Glomerular visceral epithelial cell (primary cell): Measurements from ENCODE around the gene GUCY1A1.
A peak's percentile ranks its signal among the peaks of the same experiment; 100 is the strongest.

Experiments
- DNase-seq: peaks from one replicate; pipeline ENCODE4 v3.0.0-alpha.2; 2016; ENCODE audit errors: extremely low spot score

Gene GUCY1A1

DNA sequence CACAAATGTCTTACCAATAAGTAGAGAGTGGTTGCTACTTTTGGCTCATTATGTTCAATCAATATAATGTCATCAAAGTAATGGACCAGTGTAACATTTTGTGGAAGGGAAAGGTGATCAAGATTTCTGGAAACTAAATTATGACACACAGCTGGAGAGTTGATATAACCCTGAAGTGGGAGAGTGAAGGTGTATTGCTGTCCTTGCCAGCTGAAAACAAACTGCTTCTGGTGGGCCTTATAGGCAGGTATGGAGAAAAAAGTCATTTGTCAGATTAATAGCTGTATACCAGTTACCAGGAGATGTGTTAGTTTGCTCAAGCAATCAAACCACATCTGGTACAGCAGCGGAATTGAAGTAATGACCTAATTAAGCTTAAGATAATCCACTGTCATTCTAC is 74.9 kb downstream of the GUCY1A1 start:
- no peak for DNase-seq

GRCh38 chr4:155742310-155743015 is 75.8 kb downstream of the GUCY1A1 start:
- no peak for DNase-seq

GRCh38 chr4:155745984-155746383 is 79.3 kb downstream of the GUCY1A1 start:
- DNase-seq, result peak; percentile 76

DNA sequence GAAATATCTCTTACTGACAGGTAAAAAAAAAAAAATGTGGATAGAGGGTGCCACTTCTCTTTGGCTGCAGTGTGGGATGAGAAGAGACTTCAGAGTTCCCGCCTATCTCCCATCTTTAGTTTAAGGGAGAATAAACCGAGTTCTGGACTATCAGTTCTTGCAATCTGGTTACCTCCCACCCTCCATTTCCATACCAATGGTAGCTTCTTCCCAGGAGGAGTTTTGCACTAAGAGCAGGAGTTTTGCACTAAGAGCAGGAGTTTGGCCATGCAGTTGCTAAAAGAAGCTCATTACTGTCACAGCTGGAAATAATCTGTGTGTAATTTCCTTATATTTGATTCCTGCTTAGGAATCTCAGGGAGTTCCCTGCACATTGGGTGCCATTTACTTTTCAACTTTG is 81.4 kb downstream of the GUCY1A1 start:
- DNase-seq, result no peak

DNA sequence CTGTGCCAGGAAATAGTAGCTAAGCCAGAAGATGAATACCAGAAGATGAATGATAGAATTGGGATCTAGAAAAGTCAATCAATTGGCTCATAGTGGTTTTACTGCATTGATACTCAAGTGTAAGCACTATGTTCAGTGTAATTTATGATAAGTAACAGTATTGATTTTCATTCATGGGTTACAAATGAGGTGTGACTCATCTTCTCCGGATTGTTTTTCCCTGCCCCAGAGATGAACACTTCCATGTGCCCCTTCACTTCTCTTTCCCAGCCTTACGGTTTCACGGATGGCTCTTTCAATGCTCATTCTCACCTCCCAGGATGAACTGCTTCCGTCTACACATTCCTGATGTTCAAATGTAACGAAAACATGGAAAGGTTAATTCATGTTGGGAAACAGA is 82.4 kb downstream of the GUCY1A1 start:
- DNase-seq, result no peak

DNA sequence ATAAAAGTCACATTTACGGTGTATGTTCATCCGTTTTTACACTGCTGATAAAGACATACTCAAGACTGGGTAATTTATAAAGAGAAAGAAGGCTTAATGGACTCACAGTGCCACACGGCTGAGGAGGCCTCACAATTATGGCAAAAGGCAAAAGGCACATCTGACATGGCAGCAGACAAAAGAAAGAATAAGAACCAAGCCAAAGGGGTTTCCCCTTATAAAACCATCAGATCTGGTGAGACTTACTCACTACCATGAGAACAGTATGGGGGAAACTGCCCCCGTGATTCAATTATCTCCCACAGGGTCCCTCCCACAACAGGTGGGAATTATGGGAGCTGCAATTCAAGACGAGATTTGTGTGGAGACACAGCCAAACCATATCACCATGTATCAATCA is 84.9 kb downstream of the GUCY1A1 start:
- DNase-seq, result no peak

GRCh38 chr4:155757745-155758265 is 91.2 kb downstream of the GUCY1A1 start:
- DNase-seq, result no peak

GRCh38 chr4:155758481-155759371 is 92.1 kb downstream of the GUCY1A1 start, which contains the start of gene GUCY1B1:
Gene GUCY1B1 (plus strand): TSS chr4:155759021. CDS start chr4:155759141, 120 bp downstream.
- DNase-seq, result peak; percentile 96

DNA sequence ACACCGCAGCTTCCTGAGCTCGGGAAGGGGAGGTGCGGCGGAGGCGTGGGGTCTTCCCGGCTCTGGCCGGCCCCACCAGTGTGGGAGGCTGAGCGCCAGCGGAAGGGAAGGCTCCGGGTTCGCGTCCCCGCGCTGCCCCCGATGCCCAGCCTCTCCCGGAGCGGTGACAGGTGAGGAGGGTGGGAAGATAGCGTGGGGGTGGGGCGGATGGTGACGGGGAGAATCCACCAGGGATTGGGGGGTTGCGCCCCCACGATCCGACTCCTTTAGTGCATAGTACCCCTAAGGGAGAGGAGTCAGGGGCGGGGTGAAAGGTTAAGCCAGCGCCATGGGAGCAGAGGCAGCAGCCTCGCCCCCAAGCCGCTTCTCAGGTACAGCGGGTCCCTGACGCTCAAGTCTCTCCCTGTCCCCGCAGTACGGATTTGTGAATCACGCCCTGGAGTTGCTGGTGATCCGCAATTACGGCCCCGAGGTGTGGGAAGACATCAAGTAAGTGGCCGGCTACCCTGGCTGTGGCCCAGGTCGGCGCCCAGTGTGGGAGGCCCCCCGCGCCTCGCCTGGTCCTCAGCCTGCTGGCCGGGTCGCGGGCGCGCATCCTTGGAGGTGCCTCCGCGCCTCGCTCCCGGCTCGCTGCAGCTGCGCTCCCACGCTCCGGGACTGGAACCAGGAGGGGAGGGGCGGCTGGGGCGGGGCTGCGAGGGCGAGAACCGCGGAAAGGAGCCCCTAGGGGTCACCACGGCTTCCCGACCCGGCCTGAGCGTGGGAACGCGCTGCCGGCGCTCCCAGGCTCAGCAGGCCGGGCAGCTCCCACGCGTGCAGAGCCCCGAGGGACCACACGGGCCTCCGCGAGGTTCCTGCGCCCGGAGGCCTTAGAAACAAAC is 93.0 kb downstream of the GUCY1A1 start:
- DNase-seq, result peak; percentile 44

DNA sequence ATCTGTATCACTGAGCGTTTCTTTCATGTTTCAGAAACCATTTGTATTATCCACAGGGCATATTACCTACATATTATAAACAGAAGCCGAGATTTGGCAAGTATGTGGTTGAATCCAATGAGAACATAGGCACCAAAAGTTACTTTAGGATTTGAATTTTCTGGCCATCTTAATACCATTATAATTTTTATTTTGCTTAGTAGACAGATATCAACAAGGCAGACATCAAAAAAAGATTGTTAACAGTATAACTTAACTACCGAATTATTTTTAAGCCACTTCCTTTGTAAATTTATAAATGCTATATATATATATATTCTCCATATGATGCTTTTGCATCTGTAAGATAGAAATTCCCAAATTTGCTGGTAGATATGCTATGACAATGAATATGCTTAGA is 94.4 kb downstream of the GUCY1A1 start:
- no peak for DNase-seq

GRCh38 chr4:155761916-155762315 is 95.3 kb downstream of the GUCY1A1 start:
- DNase-seq, result peak; percentile 51

DNA sequence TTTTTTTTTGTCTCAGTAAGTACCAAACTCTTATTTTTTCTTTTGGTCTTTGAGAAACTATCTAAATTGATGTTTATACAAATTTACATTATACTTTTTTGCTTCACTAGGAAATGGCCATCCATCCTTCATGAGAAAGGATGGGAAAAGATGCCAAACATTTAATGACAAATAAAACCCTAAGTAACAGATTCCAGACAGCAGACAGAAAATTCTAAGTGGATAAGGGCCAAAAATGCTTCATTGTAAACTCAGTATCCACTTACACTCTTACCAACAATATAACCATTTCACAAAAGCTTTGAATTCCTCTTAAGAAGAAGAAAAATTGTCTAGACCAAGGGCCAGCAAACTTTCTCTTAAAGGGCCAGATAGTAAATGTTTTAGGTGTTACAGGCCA is 95.7 kb downstream of the GUCY1A1 start:
- DNase-seq, result no peak

DNA sequence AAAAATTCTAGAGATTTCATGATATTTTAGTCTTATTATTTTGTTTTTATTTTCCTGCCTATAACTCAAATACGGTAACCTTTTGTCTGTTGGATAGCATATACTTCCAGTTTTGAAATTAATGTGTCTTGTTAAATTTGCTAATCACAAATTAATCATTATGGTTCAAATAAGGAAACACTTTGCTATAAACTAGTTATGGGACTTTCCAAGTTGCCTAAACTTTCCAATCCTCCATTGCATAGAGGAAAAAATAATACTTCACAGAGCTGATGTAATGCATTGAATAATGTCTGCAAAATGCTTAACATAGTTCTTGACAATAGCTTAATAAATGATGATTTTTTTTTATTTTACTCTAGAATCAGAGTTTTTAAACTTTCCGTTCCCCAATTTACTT is 96.9 kb downstream of the GUCY1A1 start:
- DNase-seq, result no peak

DNA sequence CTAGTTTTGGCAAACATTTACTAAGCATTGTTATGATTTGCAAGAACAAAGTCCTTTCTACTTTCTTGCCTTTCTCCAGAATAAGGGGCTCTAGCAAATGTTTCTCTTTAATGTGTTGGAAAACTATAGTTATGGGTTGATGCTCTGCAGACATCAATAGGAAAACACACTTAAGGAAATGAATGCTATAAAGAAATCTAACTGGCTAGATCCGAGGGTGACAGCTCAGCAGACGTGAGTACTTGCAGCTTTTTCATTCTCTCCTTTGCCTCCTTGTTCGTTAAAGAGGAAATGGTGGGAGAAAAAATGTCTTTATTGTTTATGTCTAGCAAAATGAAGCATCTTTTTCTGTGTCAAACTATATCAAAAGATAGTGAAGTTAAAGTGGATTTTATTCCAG is 98.5 kb downstream of the GUCY1A1 start:
- DNase-seq, result no peak

- DNase-seq, result no peak
These were observed 100.0 kb downstream of the GUCY1A1 start for GRCh38 chr4:155766622-155767021.

DNA sequence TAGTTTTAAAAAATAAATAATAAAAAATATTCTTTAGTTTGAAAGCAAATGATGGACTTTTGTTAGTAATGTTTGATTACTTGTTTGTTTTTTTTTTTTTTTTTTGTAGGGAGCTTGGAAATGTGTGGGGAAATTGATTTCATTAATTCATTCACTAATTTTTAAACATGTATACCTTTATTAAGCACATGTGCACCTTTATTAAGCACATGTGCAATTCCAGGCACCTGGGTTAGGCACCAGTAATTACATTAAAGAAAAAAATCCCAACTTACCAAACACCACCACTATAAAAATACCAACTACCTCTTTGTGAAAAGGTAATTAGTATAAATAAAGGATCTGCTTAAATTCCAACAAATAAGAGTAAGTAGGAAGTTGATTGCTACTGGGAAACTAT is 101.7 kb downstream of the GUCY1A1 start:
- no peak for DNase-seq

- no peak for DNase-seq
These were observed 102.4 kb downstream of the GUCY1A1 start for GRCh38 chr4:155769090-155769489.

DNA sequence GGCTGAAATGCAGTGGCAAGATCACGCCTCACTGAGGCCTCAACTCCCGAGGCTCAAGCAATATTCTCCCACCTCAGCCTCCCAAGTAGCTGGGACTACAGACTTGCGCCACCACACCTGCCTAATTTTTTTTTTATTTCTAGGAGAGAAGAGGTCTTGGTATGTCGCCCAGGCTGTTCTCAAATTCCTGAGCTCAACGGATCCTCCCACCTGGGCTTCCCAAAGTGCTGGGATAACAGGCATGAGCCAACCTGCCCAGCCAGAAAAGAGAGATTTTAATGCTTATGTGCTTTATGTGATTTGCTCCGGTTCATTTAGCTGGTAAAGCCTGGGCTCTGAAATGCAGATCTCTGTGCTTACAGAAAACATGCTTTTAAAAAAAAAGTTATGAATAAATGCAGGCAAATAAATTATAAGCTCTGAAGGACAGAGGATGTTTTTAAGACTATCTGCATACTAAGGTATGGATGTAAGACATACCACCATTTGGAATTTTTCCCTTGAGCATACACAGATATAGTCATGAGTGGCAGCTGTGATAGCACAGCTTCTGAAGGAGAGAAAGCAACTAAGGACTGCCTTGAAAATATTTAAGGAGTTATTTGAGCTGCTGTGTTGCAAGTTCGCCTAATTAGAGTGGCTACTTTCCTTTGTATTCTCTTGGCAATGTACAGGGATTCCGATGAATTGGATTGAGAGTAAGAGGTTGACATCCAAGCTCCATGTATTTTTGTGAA is 106.0 kb downstream of the GUCY1A1 start:
- no peak for DNase-seq

DNA sequence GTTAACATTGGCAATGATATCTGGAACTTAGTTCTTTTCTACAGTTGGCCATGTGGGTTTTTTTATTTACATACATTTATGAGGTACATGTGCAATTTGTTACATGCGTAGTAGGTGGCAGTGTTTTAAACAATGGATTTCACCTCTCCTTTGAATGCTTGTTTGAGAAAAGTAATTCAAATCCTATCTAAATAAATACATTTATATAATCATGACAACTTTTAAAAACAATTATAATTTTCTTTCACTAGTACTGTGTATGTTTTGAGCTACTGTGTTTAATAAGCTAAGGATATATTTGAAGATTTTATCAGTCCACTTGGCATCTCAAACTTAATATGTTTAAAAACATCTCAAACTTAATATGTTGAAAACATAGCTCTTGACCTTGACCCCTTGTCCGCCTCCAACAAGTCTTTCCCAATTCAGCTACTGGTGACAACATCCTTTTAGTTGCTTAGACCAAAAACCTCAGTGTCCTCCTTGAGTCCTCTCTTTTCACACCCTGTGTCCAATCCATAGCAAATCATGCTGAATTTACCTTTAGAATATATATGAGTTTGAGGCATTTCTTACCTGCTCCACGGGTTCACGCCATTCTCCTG is 106.7 kb downstream of the GUCY1A1 start:
- DNase-seq, result no peak

DNA sequence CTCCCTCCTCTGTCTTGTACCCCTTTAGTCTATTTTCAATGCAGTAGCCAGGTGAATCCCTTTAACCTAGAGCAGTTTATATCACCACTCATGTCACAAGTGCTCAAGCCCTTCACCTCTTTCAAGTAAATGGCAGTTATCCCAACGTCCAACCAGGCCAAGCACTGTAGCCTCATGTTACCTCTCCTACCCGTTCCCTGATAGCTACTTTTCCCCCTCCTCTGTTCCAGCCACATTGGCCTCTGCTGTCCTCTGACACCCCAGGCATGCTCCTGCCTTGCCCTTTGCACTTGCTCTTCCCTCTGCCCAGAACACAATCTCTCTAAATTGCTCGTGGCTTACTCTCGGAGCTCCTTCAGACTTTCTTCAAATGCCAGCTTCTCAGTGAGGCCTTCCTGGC is 107.4 kb downstream of the GUCY1A1 start:
- no peak for DNase-seq
